GM12878 (cell line): ENCODE measurements around the gene SMG6. TPM values are rescaled to one million over a fixed set of nuclear protein-coding genes. Genes with fewer than 3 reads are reported as not detected.

ENCODE experiments used
- ATF2 ChIP-seq: IDR thresholded peaks from 2 replicates; pipeline ENCODE4 v1.6.1; 2012; ENCODE audit warnings: low read length, inconsistent platforms
- CUX1 ChIP-seq: IDR thresholded peaks from 2 replicates; pipeline ENCODE4 v1.6.1; 2012; ENCODE audit warnings: improper control_type of control experiment, low read depth, low read length; ENCODE audit not compliant: insufficient replicate concordance
- E2F8 ChIP-seq: fragments of 450-650 bp; IDR thresholded peaks from 2 replicates; pipeline ENCODE4 v1.6.1; 2018; ENCODE audit warnings: mild to moderate bottlenecking, low read depth, moderate library complexity; ENCODE audit not compliant: partially characterized antibody
- MYB ChIP-seq: fragments of 150-350 bp; IDR thresholded peaks from 2 replicates; pipeline ENCODE4 v1.6.1; 2014; ENCODE audit warnings: mild to moderate bottlenecking, low read depth, low read length, borderline replicate concordance
- SMAD5 ChIP-seq: IDR thresholded peaks from 2 replicates; pipeline ENCODE4 v1.6.1; 2016; ENCODE audit warnings: antibody characterized with exemption, low read depth
- SMARCA5 ChIP-seq: fragments of 450-650 bp; IDR thresholded peaks from 2 replicates; pipeline ENCODE4 v1.6.1; 2017; ENCODE audit warnings: mild to moderate bottlenecking
- TARDBP ChIP-seq: IDR thresholded peaks from 2 replicates; pipeline ENCODE4 v1.6.1; 2016; ENCODE audit warnings: borderline replicate concordance
- polyA plus RNA-seq, 11 experiments: library from polyadenylated mRNA; depleted of rRNA in 4 of 11; unstranded in 6 of 11; stranded (reverse) in 5 of 11; fragments of >200 nt; fragmentation: Nextera tagmentation in 4 of 11; fragmentation: Illumina TruSeq in 1 of 11; extraction: Ambion mirVana in 4 of 11; extraction: Trizol in 1 of 11; gene quantifications; 1 replicate in 1 of 11; 2 replicates in 10 of 11; pipeline versions ENCODE4 v1.2.1 to v1.2.3, GENCODE V29; 2011 to 2016; ENCODE audit warnings: inconsistent platforms in 2 of 11, missing spikeins in 2 of 11, low read depth in 1 of 11
- total RNA-seq, 4 experiments: library from RNA; depleted of rRNA in 3 of 4; stranded (reverse); fragments of >200 nt in 3 of 4; fragmentation: Illumina TruSeq in 1 of 4; extraction: Trizol in 1 of 4; gene quantifications; 2 replicates each; pipeline versions ENCODE4 v1.2.1 to v1.2.3, GENCODE V29; 2013 to 2021

Gene SMG6
- total and polyA plus RNA-seq, 10 of the 15 experiments (the other 5 are each of a cell fraction or from before 2014, with no cell fraction given) = 0.58 to 28.7 (median 15.7) TPM

GRCh38 chr17:2192367-2193057 is 111.1 kb downstream of the SMG6 start (continued):
- TF ChIP-seq CUX1 (no peak), MYB (no peak), E2F8 (no peak), SMAD5 (no peak), SMARCA5 (0 out of 2 replicates have a peak, but pooled peaks have one; percentile 32), ATF2 (no peak), TARDBP (no peak)
